ENCODE data around the gene TMEFF2.

The TMEFF2 gene

DNA sequence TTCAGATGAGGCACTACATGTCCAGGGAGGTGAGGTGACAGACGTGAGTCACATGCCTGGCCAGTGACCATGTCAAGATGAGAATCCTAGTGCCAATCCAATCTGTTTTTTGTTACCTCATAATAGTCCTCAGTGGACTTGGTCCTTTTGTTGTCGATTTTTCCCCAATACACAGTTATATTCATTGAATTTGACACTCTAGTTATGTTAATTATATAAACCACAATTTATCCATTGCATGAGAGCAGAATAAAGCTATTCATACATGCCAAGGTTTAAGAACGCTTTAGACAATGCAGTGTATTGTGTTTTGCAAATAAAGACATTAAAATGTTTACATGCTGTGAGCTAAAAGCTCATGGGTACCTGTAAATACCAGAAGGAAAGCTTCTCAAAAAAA, 21.6 kb upstream of the TMEFF2 start:
- no peak overlapping the region for H3K4me3 ChIP-seq (ENCODE audit: low read depth, low read length)
- TF ChIP-seq, protein P1, sequence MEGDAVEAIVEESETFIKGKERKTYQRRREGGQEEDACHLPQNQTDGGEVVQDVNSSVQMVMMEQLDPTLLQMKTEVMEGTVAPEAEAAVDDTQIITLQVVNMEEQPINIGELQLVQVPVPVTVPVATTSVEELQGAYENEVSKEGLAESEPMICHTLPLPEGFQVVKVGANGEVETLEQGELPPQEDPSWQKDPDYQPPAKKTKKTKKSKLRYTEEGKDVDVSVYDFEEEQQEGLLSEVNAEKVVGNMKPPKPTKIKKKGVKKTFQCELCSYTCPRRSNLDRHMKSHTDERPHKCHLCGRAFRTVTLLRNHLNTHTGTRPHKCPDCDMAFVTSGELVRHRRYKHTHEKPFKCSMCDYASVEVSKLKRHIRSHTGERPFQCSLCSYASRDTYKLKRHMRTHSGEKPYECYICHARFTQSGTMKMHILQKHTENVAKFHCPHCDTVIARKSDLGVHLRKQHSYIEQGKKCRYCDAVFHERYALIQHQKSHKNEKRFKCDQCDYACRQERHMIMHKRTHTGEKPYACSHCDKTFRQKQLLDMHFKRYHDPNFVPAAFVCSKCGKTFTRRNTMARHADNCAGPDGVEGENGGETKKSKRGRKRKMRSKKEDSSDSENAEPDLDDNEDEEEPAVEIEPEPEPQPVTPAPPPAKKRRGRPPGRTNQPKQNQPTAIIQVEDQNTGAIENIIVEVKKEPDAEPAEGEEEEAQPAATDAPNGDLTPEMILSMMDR (IDR thresholded peaks at IDR 0.05; ENCODE audit: low read depth, low read length): no peak

GRCh38 chr2:192215096-192215877, 20.6 kb upstream of the TMEFF2 start:
- no peak overlapping the region for H3K4me3 ChIP-seq (ENCODE audit: low read depth, low read length)
- TF ChIP-seq, protein P1 (IDR thresholded peaks at IDR 0.05; ENCODE audit: low read depth, low read length): no peak

- no peak overlapping the region for H3K4me3 ChIP-seq (ENCODE audit: low read depth, low read length)
- TF ChIP-seq, protein P1 (IDR thresholded peaks at IDR 0.05; ENCODE audit: low read depth, low read length): no peak
These were observed 14.1 kb upstream of the TMEFF2 start for GRCh38 chr2:192208848-192209247.

- no peak overlapping the region for H3K4me3 ChIP-seq (ENCODE audit: low read depth, low read length)
- TF ChIP-seq, protein P1 (IDR thresholded peaks at IDR 0.05; ENCODE audit: low read depth, low read length): no peak
These were observed 11.7 kb upstream of the TMEFF2 start for GRCh38 chr2:192206399-192206798.

GRCh38 chr2:192203876-192204275, 9.1 kb upstream of the TMEFF2 start:
- TF ChIP-seq, protein P1 (IDR thresholded peaks at IDR 0.05; ENCODE audit: low read depth, low read length): no peak
- no peak overlapping the region for H3K4me3 ChIP-seq (ENCODE audit: low read depth, low read length)

- TF ChIP-seq, protein P1 (IDR thresholded peaks at IDR 0.05; ENCODE audit: low read depth, low read length): no peak
- no peak overlapping the region for H3K4me3 ChIP-seq (ENCODE audit: low read depth, low read length)
These were observed 7.6 kb upstream of the TMEFF2 start for GRCh38 chr2:192202373-192202772.

DNA sequence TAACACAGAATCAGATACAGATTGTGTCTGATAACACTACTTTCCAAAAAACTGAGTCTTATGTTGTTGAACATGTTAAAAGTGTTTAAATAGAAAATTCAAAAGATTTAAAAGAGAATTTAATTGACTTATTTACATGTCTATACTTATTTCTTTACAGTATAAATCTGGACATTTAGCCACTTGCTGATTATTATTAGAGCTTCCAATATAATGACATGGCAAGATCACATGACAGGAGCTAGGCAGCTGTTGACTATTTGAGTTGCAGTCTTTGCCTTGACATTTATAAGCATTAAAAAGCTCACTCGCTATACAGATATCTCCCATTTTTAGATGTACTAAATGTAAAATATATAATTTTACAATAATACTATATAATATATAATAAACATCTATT, 6.4 kb upstream of the TMEFF2 start:
- TF ChIP-seq, protein P1 (IDR thresholded peaks at IDR 0.05; ENCODE audit: low read depth, low read length): no peak
- no peak overlapping the region for H3K4me3 ChIP-seq (ENCODE audit: low read depth, low read length)

Measured in WI38 (cell line).